Neural cell (in vitro differentiated cells): ENCODE results near the gene RPP14.

Experiments
- CTCF ChIP-seq: fragments of 450-650 bp; IDR thresholded peaks from 2 replicates; pipeline ENCODE4 v1.5.1; 2014; ENCODE audit warnings: antibody characterized with exemption, mild to moderate bottlenecking, moderate library complexity; ENCODE audit not compliant: poor library complexity, severe bottlenecking
- POLR2AphosphoS5 ChIP-seq: IDR thresholded peaks from 2 replicates; pipeline ENCODE4 v1.6.1; 2012
- RAD21 ChIP-seq: fragments of 450-650 bp; conservative IDR thresholded peaks from 2 replicates; pipeline ENCODE4 v1.6.1; 2014; ENCODE audit warnings: antibody characterized with exemption, mild to moderate bottlenecking, moderate library complexity
- SMC3 ChIP-seq: fragments of 450-650 bp; conservative IDR thresholded peaks from 2 replicates; pipeline ENCODE4 v1.6.1; 2014; ENCODE audit warnings: antibody characterized with exemption, mild to moderate bottlenecking, moderate library complexity; ENCODE audit not compliant: poor library complexity

- TF ChIP-seq POLR2AphosphoS5 (peak; percentile 25), CTCF (no peak), RAD21 (no peak), SMC3 (no peak)
Measured at GRCh38 chr3:58260261-58260731, 45.7 kb upstream of the RPP14 start.
